OCI-LY3 (cell line): Measurements from ENCODE around the gene CCSER2.

Source experiments
- CTCF ChIP-seq: fragments of 200-600, 300-600 bp; sonication (generic); IDR thresholded peaks from 2 replicates; pipeline ENCODE4 v1.5.1; 2014; ENCODE audit warnings: antibody characterized with exemption, low read length, low read depth
- EZH2phosphoT487 ChIP-seq: fragments of 200-600 bp; shearing (Covaris generic); IDR thresholded peaks from 2 replicates; pipeline ENCODE4 v1.6.1; 2018; ENCODE audit warnings: antibody characterized with exemption, mixed run types, low read depth

- TF ChIP-seq CTCF, result no peak
- TF ChIP-seq EZH2phosphoT487, result no peak
Observed at GRCh38 chr10:84552478-84552877, 224.1 kb downstream of the CCSER2 start.
